Activated CD8-positive, alpha-beta memory T cell treated with anti-CD3 and anti-CD28 coated beads, Interleukin-2, amount 50 U/mL, for 24 hours (primary cell): Measurements from ENCODE around the gene NKD1.

Experiments
- DNase-seq: peaks from one replicate; pipeline ENCODE4 v3.0.0-alpha.2; 2020; ENCODE audit errors: extremely low read depth

NKD1 gene

GRCh38 chr16:50538411-50539052 lies 9.7 kb upstream of the NKD1 start:
- DNase-seq: no peak

- no peak for DNase-seq
Measured at GRCh38 chr16:50539053-50539695, 9.0 kb upstream of the NKD1 start.

GRCh38 chr16:50539822-50540710 lies 8.1 kb upstream of the NKD1 start:
- no peak for DNase-seq

- DNase-seq: no peak
Measured at GRCh38 chr16:50540711-50541007, 7.5 kb upstream of the NKD1 start.

GRCh38 chr16:50542703-50543102 lies 5.5 kb upstream of the NKD1 start:
- no peak for DNase-seq

- no peak for DNase-seq
Measured at GRCh38 chr16:50546125-50546524, 2.1 kb upstream of the NKD1 start.

- peak; percentile 28 for DNase-seq
Measured at GRCh38 chr16:50547340-50548124, 664 bp upstream of the NKD1 start.

GRCh38 chr16:50548909-50549560 lies 839 bp downstream of the NKD1 start:
- DNase-seq: no peak

GRCh38 chr16:50549561-50549915 lies 1.3 kb downstream of the NKD1 start:
- DNase-seq: no peak

- DNase-seq: no peak
Measured at GRCh38 chr16:50550035-50550434, 1.8 kb downstream of the NKD1 start.

- DNase-seq: no peak
Measured at GRCh38 chr16:50550866-50551641, 2.9 kb downstream of the NKD1 start.

GRCh38 chr16:50552476-50553101 lies 4.4 kb downstream of the NKD1 start:
- no peak for DNase-seq

GRCh38 chr16:50553182-50553710 lies 5.0 kb downstream of the NKD1 start:
- DNase-seq: no peak

GRCh38 chr16:50553731-50554360 lies 5.7 kb downstream of the NKD1 start:
- DNase-seq: no peak

- no peak for DNase-seq
Measured at GRCh38 chr16:50555269-50555875, 7.2 kb downstream of the NKD1 start.

- DNase-seq: no peak
Measured at GRCh38 chr16:50555952-50556673, 7.9 kb downstream of the NKD1 start.

GRCh38 chr16:50557046-50557445 lies 8.8 kb downstream of the NKD1 start:
- no peak for DNase-seq

GRCh38 chr16:50558913-50559312 lies 10.7 kb downstream of the NKD1 start:
- no peak for DNase-seq

- no peak for DNase-seq
Measured at GRCh38 chr16:50559342-50559741, 11.1 kb downstream of the NKD1 start.
